ENCODE measurements around the gene TWSG1. TPM values are rescaled to one million over a fixed set of nuclear protein-coding genes. Genes with fewer than 3 reads are reported as not detected.
A peak's percentile ranks its signal among the peaks of the same experiment; 100 is the strongest.

Gene TWSG1
- polyA plus RNA-seq (ENCODE audit: insufficient read depth in 1 of 5, insufficient read length in 5 of 5, low replicate concordance in 1 of 5) = 10 to 100 TPM; 60.2 to 99.0 (median 70.5) TPM
- long read RNA-seq, donor 1, transcript TWSG1-201 (5 exons, 3,756 nt) = major isoform, 29 of 76 reads
- long read RNA-seq, donor 1, transcript TWSG1-202 (4 exons, 1,119 nt) = minor isoform, 21 of 76 reads
- long read RNA-seq, donor 1, partial matches to known transcripts = 26 of 76 reads
- long read RNA-seq, donor 1, other reads (novel, unspliced or antisense) = 0 of 76 reads
- long read RNA-seq, donor 2, transcript TWSG1-201 (5 exons, 3,756 nt) = minor isoform, 9 of 42 reads
- long read RNA-seq, donor 2, transcript TWSG1-202 (4 exons, 1,119 nt) = major isoform, 12 of 42 reads
- long read RNA-seq, donor 2, partial matches to known transcripts = 21 of 42 reads
- long read RNA-seq, donor 2, other reads (novel, unspliced or antisense) = 0 of 42 reads
- long read RNA-seq, donor 3, transcript TWSG1-201 (5 exons, 3,756 nt) = major isoform, 20 of 37 reads
- long read RNA-seq, donor 3, transcript TWSG1-202 (4 exons, 1,119 nt) = minor isoform, 10 of 37 reads
- long read RNA-seq, donor 3, partial matches to known transcripts = 7 of 37 reads
- long read RNA-seq, donor 3, other reads (novel, unspliced or antisense) = 0 of 37 reads
- long read RNA-seq, donor 4, transcript TWSG1-202 (4 exons, 1,119 nt) = major isoform, 15 of 52 reads
- long read RNA-seq, donor 4, transcript TWSG1-201 (5 exons, 3,756 nt) = minor isoform, 13 of 52 reads
- long read RNA-seq, donor 4, partial matches to known transcripts = 24 of 52 reads
- long read RNA-seq, donor 4, other reads (novel, unspliced or antisense) = 0 of 52 reads
- long read RNA-seq, donor 5, transcript TWSG1-201 (5 exons, 3,756 nt) = major isoform, 28 of 71 reads
- long read RNA-seq, donor 5, transcript TWSG1-202 (4 exons, 1,119 nt) = major isoform, 28 of 71 reads
- long read RNA-seq, donor 5, partial matches to known transcripts = 15 of 71 reads
- long read RNA-seq, donor 5, other reads (novel, unspliced or antisense) = 0 of 71 reads
- long read RNA-seq, donor 6, transcript TWSG1-202 (4 exons, 1,119 nt) = minor isoform, 10 of 63 reads
- long read RNA-seq, donor 6, transcript TWSG1-201 (5 exons, 3,756 nt) = major isoform, 36 of 63 reads
- long read RNA-seq, donor 6, partial matches to known transcripts = 16 of 63 reads
- long read RNA-seq, donor 6, other reads (novel, unspliced or antisense) = 0 of 63 reads
- long read RNA-seq, donor 7, transcript TWSG1-201 (5 exons, 3,756 nt) = major isoform, 33 of 89 reads
- long read RNA-seq, donor 7, transcript TWSG1-202 (4 exons, 1,119 nt) = minor isoform, 5 of 89 reads
- long read RNA-seq, donor 7, partial matches to known transcripts = 51 of 89 reads
- long read RNA-seq, donor 7, other reads (novel, unspliced or antisense) = 0 of 89 reads
- long read RNA-seq, donor 8, transcript TWSG1-202 (4 exons, 1,119 nt) = major isoform, 9 of 54 reads
- long read RNA-seq, donor 8, partial matches to known transcripts = 42 of 54 reads
- long read RNA-seq, donor 8, other reads (novel, unspliced or antisense) = 0 of 54 reads

DNA sequence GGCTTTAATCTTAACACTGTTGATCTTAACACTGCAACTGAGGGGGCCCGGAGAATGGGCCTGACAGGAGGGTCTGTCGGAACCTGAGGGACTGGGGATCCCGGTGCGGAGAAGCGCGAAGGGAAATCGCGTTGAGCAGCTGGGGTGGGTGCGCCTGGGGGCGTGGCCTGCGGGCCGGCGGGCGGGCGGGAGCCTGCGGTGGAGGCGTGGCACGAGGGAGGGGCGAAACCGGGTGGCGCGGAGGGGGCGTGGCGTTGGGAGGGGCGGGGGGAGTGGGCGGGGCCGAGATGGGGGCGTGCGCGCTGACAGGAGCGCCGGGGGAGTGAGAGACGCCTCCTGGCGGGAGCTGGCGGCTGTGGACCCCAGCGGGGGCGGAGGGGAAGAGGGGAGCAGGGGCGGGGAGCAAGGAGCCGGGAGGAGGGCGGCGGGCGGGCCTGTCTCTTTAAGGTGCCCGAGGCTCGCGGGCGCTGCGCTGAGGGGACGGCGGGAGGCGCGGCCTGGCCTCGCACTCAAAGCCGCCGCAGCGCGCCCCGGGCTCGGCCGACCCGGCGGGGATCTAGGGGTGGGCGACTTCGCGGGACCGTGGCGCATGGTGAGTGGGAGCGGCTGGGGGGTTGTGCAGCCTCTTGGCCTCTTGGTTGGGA lies at the start of gene TWSG1:
Gene TWSG1 (plus strand): TSS at position 445 of the 644 bp plus-strand sequence. CDS start 2,457 bp downstream, outside the sequence.
- DNase-seq = peak; percentile 92 to 93

DNA sequence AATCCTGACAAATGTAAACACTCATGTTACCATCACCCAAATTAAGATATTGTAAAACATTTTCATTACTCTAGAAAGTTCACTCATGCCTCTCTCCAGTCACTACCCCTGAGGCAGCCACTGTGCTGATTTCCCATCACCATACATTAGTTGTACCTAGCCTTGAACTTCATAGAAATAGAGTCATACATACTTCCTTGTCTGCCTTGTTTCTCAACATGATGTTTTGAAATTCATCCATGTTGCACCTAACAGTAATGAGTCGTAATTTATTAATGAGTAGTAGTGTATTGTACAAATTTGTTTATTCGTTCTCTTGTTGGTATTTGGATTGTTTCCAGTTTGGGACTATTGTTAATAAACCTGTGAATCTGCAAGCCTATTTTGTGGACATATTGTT lies 49.0 kb upstream of the TWSG1 start:
- no peak for DNase-seq

DNA sequence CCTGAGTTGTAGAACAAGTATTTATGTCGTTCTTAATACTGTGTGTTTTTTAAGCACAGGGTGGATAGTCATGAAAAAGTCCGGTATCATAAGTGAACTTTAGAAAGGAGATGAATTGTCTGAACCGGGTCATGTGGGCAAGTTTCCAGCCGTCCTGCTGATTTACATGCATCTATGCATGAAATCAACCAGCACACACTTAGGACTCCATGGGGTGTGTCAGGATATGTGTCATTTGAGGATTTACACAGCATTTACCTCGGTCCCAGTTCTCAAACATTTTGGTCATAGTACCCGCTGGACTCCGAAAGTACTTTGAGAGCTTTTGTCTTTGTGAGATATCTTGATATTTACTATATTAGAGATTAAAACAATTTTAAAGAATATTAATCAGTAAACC lies 47.5 kb upstream of the TWSG1 start:
- no peak for DNase-seq

DNA sequence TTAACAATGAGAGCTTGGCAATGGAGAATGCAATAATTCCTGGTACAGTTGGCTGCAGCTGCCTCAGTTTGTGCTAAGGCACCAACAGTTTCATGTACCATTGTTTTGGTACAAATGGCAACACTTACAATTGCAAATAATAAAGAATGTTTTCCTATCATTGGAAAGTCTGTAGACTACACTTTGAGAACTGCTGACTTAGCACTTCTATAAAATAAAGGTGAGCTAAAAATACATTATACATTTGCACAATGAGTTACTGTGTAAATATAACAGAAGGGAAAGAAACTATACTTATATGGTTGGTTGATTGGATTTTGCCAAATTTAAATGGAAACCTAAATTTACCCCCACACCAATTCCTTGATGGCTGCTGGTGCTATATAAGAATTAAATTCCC lies 44.9 kb upstream of the TWSG1 start:
- DNase-seq = no peak

DNA sequence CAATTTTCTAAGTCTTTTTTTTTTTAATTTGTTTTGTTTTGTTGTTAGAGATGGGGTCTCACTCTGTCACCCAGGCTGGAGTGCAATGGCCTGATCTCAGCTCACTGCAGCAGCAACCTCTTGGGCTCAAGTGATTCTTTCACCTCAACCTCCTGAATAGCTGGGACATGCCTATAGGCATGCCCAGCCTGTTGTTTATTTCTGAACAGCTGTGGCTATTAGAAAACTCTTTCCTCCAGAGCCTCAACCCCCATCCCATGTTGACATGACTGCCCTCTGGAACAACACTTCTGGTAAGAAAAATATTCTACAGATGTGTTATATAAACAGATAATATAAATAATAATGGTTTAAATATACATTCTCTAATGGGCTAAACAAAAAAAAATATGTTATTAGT lies 44.4 kb upstream of the TWSG1 start:
- peak; percentile 23 to 26 for DNase-seq

DNA sequence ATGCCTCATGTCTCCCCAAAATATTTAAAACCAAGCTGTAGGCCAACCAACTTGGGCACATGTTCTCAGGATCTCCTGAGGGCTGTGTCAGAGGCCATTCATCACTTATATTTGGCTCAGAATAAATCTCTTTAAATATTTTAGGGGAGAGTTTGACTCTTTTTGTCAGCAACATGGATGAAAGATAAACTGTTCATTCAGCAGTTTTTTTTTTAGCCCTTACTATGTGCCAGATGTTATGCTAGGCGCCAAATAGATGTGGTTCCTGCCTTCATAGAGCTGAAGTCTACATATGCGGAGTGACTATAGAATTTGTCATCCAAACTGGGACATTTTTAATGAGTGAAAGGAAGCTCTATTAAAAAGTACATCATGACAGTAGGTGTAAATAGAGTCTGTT lies 42.5 kb upstream of the TWSG1 start:
- DNase-seq = no peak

DNA sequence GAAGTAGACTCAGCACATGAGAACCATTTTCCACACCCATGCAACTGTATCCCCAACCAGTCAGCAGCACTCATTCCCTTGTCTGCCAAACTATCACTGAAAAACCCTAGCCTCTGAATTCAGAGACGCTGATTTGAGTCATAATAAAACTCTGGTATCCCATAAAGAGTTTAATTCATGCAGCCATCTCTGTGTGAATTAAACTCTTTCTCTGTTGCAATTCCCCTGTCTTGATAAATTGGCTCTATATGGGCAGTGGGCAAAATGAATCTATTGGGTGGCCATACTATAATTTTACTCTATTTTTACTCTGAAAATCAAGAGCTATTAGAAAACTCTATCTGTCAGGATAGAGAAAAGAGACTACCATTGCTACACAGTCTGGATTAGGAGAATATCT lies 40.6 kb upstream of the TWSG1 start:
- no peak for DNase-seq

DNA sequence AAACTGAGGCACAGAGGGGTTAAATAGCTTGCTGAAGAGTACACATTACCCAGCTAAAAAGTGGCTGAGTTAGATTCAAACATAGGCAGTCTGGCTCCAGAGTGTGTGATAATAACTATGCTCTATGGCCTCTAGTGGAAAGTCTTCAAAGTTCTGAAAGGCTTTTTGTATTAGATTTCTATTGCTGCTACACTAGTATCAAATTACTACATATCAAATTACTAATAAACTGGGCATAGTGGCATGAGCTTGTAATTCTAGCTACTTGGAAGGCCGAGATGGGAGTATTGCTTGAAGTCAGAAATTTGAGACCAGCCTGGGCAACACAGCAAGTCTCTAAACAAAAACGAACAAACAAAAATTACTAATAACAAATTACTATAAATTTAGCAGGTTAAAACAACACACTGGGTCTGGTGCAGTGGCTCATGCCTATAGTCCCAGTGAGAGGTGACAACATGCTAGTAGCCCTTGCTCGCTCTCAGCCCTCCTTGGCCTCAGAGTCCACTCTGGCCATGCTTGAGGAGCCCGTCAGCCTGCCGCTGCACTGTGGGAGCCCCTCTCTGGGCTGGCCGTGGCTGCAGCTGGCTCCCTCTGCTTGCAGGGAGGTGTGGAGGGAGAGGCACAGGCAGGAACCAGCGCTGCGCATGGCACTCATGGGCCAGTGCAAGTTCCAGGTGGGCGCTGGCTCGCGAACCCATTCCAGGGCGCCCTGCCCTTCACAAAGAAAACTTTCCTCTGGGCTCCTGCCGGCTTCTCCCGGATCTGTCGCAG lies 38.2 kb upstream of the TWSG1 start:
- no peak for DNase-seq

DNA sequence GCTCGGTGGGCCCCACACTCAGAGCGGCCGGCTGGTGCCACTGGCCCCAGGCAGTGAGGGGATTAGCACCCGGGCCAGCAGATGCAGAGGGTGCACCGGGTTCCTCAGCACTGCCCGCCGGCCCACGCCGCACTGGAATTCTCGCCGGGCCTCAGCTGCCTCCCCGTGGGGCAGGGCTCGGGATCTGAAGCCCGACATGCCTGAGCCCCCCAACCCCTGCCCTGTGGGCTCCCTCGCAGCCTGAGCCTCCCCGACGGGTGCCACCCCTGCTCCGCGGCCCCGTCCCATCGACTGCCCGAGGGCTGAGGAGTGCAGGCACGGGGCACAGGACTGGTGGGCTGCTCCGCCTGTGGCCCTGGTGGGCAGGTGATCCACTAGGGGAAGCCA lies 37.6 kb upstream of the TWSG1 start:
- no peak for DNase-seq

DNA sequence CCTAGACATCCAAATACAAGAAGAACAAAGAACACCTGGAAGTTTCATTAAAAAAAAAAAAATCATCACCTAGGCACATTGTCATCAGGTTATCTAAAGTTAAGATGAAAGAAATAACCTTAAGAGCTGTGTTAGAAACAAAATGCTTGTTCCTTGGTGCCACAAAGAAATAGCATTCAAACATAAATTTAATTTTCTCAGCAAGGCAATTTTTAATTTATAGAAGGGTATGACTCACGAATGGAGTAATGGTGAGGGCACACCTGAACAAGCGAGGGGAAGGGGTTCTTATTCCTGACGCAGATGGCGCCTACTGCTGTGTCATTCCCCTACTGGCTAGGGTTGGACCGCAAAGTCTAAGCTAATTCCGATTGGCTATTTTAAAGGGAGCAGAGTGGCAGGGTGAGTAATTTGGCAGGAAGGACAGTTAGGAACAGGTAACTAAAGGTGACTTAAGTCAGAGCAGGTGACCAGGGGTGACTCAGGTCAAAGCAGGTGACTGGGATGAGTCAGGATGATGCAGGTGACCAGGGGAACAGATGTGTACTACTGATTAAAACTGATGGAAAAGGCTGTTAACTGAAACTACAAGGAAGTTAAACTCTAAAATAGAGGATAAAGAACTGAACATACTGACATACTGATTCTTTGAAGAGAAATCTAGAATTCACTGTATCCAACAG lies 30.0 kb upstream of the TWSG1 start:
- no peak for DNase-seq

DNA sequence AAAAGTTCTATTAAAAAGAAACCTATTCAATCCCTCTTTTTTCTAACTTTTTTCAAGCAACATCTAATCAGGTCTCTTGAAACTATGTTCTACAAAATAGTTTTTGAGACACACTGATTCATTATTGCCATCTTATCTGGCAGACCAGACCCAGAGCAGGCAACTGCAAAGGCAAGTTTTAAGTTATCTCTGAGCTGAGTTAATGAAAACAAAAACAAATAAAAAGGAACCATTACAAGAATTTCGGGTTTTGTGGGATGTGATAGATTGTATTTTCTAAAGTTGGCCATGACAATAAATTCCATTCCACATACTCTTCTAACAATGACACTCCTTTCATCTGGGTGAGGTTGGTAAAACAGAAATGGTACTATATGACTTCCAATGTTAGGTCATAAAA lies 15.2 kb upstream of the TWSG1 start:
- no peak for DNase-seq

DNA sequence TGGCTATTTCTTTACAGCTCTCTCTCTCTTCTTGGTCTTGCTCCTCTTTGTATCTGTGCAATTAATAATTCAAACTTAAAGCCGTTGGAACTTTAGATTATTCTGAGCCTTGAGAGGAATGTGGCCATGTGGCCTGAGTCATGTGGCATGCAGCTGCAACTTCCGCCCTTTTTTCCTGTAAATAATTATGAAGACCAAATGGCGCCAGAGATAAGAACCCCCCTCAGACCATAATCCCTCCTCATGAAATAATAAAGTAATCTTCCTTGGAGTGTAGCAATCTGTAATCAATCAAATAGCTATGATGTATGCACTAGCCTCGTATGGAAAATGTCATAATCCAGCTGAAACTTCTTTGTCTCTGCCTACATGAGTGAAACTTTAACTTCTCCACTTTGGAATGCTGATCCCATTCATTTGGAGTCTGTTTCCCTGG lies 13.5 kb upstream of the TWSG1 start:
- DNase-seq = peak; percentile 50 to 72

DNA sequence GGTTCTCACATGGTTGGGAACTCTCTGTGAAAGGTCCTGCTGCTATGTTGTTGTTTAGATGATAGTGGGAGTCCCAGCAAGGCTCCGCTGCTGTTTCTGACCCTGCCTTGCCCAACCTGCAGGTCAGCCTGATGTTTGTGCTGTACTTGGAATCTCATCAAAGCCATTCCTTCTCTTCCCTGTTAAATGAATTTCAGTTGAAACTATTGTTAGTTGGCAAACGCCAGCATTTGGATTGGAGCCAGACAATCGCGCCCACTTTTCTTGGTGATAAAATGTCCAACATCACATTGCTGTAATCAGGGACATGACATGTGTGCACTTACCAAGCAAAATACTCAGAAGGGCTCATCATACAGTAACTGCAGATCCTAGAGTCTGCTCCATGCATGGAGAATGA lies 12.8 kb upstream of the TWSG1 start:
- DNase-seq = peak; percentile 10 to 13

DNA sequence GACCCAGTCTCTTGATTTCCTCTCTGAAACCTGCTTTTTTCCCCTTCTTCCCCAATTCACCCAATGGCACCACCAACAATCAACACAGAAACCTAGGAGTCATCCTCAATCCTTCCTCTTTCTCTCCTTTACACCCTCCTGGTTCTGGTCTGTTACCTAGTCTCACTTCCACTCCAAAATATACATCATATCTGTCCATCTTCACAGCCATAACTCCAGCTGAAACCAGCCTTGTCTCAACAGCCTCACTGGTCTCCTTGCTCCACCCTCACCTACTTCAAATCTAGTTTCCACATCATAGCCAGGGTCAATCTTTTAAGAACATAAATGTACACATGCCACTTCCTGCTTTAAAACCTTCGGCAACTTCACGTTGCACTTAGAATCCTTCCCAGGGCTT lies 11.8 kb upstream of the TWSG1 start:
- no peak for DNase-seq

DNA sequence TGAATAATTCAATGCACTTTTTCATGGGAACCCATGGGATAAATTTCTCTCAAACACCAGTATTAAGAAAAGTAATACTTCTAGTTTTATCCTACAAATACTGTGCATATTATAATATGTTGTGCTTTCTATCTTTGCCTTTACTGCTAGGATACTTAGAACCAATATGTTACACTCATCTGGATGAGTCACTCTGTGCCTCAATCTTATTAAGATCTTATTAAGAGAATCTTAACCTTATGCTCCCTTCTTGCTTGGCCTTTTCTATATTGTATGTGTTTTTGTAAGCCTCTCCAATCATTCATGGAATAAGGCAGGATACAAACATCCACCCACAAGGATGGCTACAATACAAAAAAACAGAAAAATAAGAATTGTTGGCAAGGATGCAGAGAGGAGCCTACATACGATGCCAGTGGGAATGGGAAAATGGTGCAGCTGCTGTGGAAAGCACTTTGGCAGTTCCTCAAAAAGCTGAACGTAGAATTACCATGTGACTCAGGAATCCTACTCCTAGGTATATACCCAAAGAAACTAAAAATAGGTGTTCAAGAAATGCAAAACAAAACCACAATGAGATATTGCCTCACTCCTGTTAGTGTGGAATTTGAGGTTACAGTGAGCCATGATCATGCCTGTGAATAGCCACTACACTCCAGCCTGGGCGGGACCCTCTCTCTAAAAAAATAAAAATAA lies 10.7 kb upstream of the TWSG1 start:
- DNase-seq = no peak

DNA sequence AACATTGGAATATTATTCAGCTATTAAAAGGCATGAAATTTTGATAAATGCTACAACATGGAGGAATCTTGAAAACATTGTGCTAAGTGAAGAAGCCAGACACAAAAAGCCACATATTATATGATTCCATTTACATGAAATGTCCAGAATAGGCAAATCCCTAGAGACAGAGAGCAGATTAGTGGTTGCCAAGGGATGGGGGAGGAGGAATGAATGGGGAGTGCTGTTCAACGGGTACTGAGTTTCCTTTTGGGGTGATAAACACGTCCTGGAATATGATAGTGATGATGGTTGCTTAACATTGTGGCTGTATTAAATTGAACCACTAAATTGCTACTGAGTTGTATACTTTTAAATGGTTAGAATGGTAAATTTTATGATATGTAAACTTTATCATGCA lies 8.9 kb upstream of the TWSG1 start:
- no peak for DNase-seq

DNA sequence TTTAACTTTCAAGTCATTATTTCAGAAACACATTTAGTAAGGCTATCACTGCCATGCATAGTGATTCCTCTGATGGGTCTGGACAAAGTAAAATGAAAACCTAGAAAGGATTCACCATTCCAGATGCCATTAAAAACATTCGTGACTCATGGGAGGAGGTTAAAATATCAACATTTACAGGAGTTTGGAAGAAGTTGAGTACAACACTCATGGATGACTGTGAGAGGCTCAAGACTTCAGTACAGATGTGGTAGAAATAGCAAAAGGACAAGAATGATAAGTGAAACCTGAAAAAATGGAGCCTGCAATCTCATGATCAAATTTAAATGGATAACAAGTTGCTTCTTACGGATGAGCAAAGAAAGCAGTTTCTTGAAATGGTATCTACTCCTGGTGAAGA lies 5.8 kb upstream of the TWSG1 start:
- no peak for DNase-seq

DNA sequence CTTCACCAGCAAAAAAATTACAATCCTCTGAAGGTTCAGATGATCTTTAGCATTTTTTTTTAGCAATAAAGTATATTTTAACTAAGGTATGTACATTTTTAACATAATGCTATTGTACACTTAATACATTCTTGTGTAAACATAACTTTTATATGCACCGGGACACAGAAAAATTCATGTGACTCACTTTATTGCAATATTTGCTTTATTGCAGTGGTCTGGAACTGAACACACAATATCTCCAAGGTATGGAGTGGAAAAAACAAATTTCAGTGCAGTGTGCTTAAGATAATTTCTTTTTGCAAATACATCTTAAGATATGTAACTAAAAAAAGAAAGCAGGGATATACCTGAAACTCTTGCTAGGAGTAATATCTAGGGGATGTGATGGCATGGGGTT lies 5.1 kb upstream of the TWSG1 start:
- no peak for DNase-seq

DNA sequence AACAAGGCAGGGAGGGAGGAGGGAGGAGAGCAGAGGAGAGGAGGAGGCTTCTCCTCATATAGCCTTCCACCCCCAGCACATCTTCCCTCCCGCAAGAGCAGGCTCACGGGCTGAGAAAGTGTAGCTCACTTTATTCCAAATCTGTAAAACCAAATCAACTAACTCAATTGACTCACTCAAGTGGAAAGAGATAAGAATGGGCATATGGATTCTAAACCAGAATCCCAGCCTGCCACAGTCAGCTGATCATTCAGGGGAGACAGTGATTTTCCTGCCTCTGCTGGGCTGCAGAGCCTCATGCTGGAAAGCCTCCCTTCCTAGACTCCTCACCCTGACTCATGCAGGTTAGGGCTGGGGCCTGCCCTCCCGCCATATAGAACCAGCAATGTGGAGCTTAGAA lies 4.2 kb upstream of the TWSG1 start:
- DNase-seq = no peak

All from right lung (tissue), 10 donors.